ENCODE measurements around the gene SRGAP2B.
"Not testable (repeated sequence)": the region's sequence is repeated elsewhere in the genome, so short reads cannot be mapped to it uniquely, and the experiment has no call there.

The SRGAP2B gene

GRCh38 chr1:144913977-144914734 is 181.0 kb downstream of the SRGAP2B start:
- not testable (repeated sequence) for H3K9ac ChIP-seq; H3K4me2 ChIP-seq; H2AFZ ChIP-seq (ENCODE audit: low read depth); H3K36me3 ChIP-seq (ENCODE audit: insufficient read depth); H3K4me1 ChIP-seq (ENCODE audit: low read depth, poor library complexity, severe bottlenecking); H3K79me2 ChIP-seq (ENCODE audit: insufficient read depth, low read depth); H3K27ac ChIP-seq; H4K20me1 ChIP-seq (ENCODE audit: insufficient read depth); H3K4me3 ChIP-seq (IDR thresholded peaks at IDR 0.05; ENCODE audit: insufficient read depth, low read depth, low read length); H3K27me3 ChIP-seq (ENCODE audit: insufficient read depth, low read depth)

GRCh38 chr1:144913458-144913857 is 181.7 kb downstream of the SRGAP2B start:
- H3K27ac ChIP-seq; H3K79me2 ChIP-seq (ENCODE audit: insufficient read depth, low read depth); H3K4me1 ChIP-seq (ENCODE audit: low read depth, poor library complexity, severe bottlenecking): not testable (repeated sequence)

GRCh38 chr1:144910729-144911128 is 184.4 kb downstream of the SRGAP2B start:
- H3K36me3 ChIP-seq (ENCODE audit: insufficient read depth); H3K9ac ChIP-seq; H3K27ac ChIP-seq; H4K20me1 ChIP-seq (ENCODE audit: insufficient read depth); H2AFZ ChIP-seq (ENCODE audit: low read depth); H3K27me3 ChIP-seq (ENCODE audit: insufficient read depth, low read depth); H3K4me1 ChIP-seq (ENCODE audit: low read depth, poor library complexity, severe bottlenecking); H3K4me2 ChIP-seq; H3K79me2 ChIP-seq (ENCODE audit: insufficient read depth, low read depth); H3K4me3 ChIP-seq (IDR thresholded peaks at IDR 0.05; ENCODE audit: insufficient read depth, low read depth, low read length): not testable (repeated sequence)

More at GRCh38 chr1:144913458-144913857, 181.7 kb downstream of the SRGAP2B start:
- not testable (repeated sequence) for H3K27me3 ChIP-seq (ENCODE audit: insufficient read depth, low read depth); H3K36me3 ChIP-seq (ENCODE audit: insufficient read depth); H3K4me2 ChIP-seq; H4K20me1 ChIP-seq (ENCODE audit: insufficient read depth); H3K4me3 ChIP-seq (IDR thresholded peaks at IDR 0.05; ENCODE audit: insufficient read depth, low read depth, low read length); H2AFZ ChIP-seq (ENCODE audit: low read depth); H3K9ac ChIP-seq

- H3K9ac ChIP-seq; H3K27ac ChIP-seq; H3K36me3 ChIP-seq (ENCODE audit: insufficient read depth); H2AFZ ChIP-seq (ENCODE audit: low read depth); H4K20me1 ChIP-seq (ENCODE audit: insufficient read depth); H3K4me3 ChIP-seq (IDR thresholded peaks at IDR 0.05; ENCODE audit: insufficient read depth, low read depth, low read length); H3K27me3 ChIP-seq (ENCODE audit: insufficient read depth, low read depth); H3K79me2 ChIP-seq (ENCODE audit: insufficient read depth, low read depth); H3K4me1 ChIP-seq (ENCODE audit: low read depth, poor library complexity, severe bottlenecking); H3K4me2 ChIP-seq: not testable (repeated sequence)
Observed at GRCh38 chr1:144900841-144901240, 194.3 kb downstream of the SRGAP2B start.

- H3K27ac ChIP-seq; H3K27me3 ChIP-seq (ENCODE audit: insufficient read depth, low read depth); H3K79me2 ChIP-seq (ENCODE audit: insufficient read depth, low read depth); H2AFZ ChIP-seq (ENCODE audit: low read depth); H3K4me2 ChIP-seq; H4K20me1 ChIP-seq (ENCODE audit: insufficient read depth); H3K9ac ChIP-seq; H3K4me3 ChIP-seq (IDR thresholded peaks at IDR 0.05; ENCODE audit: insufficient read depth, low read depth, low read length); H3K4me1 ChIP-seq (ENCODE audit: low read depth, poor library complexity, severe bottlenecking); H3K36me3 ChIP-seq (ENCODE audit: insufficient read depth): not testable (repeated sequence)
Observed at GRCh38 chr1:144894454-144895201, 200.5 kb downstream of the SRGAP2B start.

GRCh38 chr1:144893710-144894438 is 201.3 kb downstream of the SRGAP2B start:
- not testable (repeated sequence) for H3K27ac ChIP-seq; H3K79me2 ChIP-seq (ENCODE audit: insufficient read depth, low read depth); H4K20me1 ChIP-seq (ENCODE audit: insufficient read depth); H2AFZ ChIP-seq (ENCODE audit: low read depth); H3K4me2 ChIP-seq; H3K27me3 ChIP-seq (ENCODE audit: insufficient read depth, low read depth); H3K4me3 ChIP-seq (IDR thresholded peaks at IDR 0.05; ENCODE audit: insufficient read depth, low read depth, low read length); H3K36me3 ChIP-seq (ENCODE audit: insufficient read depth); H3K9ac ChIP-seq; H3K4me1 ChIP-seq (ENCODE audit: low read depth, poor library complexity, severe bottlenecking)

GRCh38 chr1:144893062-144893461 is 202.1 kb downstream of the SRGAP2B start:
- H4K20me1 ChIP-seq (ENCODE audit: insufficient read depth); H3K4me1 ChIP-seq (ENCODE audit: low read depth, poor library complexity, severe bottlenecking); H2AFZ ChIP-seq (ENCODE audit: low read depth); H3K36me3 ChIP-seq (ENCODE audit: insufficient read depth); H3K9ac ChIP-seq; H3K27me3 ChIP-seq (ENCODE audit: insufficient read depth, low read depth); H3K79me2 ChIP-seq (ENCODE audit: insufficient read depth, low read depth); H3K4me2 ChIP-seq; H3K27ac ChIP-seq; H3K4me3 ChIP-seq (IDR thresholded peaks at IDR 0.05; ENCODE audit: insufficient read depth, low read depth, low read length): not testable (repeated sequence)

GRCh38 chr1:144889450-144890115 is 205.5 kb downstream of the SRGAP2B start:
- H3K4me2 ChIP-seq; H3K4me1 ChIP-seq (ENCODE audit: low read depth, poor library complexity, severe bottlenecking); H2AFZ ChIP-seq (ENCODE audit: low read depth); H3K36me3 ChIP-seq (ENCODE audit: insufficient read depth); H3K27me3 ChIP-seq (ENCODE audit: insufficient read depth, low read depth); H4K20me1 ChIP-seq (ENCODE audit: insufficient read depth); H3K4me3 ChIP-seq (IDR thresholded peaks at IDR 0.05; ENCODE audit: insufficient read depth, low read depth, low read length); H3K27ac ChIP-seq; H3K9ac ChIP-seq; H3K79me2 ChIP-seq (ENCODE audit: insufficient read depth, low read depth): not testable (repeated sequence)

GRCh38 chr1:144883022-144883421 is 212.1 kb downstream of the SRGAP2B start:
- not testable (repeated sequence) for H3K4me1 ChIP-seq (ENCODE audit: low read depth, poor library complexity, severe bottlenecking); H3K27me3 ChIP-seq (ENCODE audit: insufficient read depth, low read depth); H3K79me2 ChIP-seq (ENCODE audit: insufficient read depth, low read depth); H3K27ac ChIP-seq; H3K36me3 ChIP-seq (ENCODE audit: insufficient read depth); H3K4me3 ChIP-seq (IDR thresholded peaks at IDR 0.05; ENCODE audit: insufficient read depth, low read depth, low read length); H4K20me1 ChIP-seq (ENCODE audit: insufficient read depth)
- Histone ChIP-seq H3K4me2 (peak overlapping the region; percentile 78), H2AFZ (ENCODE audit: low read depth) (peak overlapping the region; percentile 78), H3K9ac (peak overlapping the region; percentile 39; the same call in 1 of the 2 replicates)

Data from KMS-11 (cell line).